GM12892 (cell line): ENCODE measurements around the gene GNAI2.

Experiments
- POLR2A ChIP-seq: IDR thresholded peaks from 2 replicates; pipeline ENCODE4 v1.6.1; 2011; ENCODE audit warnings: low read depth, low read length, control low read depth
- POLR2AphosphoS5 ChIP-seq: IDR thresholded peaks from 2 replicates; pipeline ENCODE4 v1.6.1; 2011; ENCODE audit warnings: low read depth, low read length, control low read depth

- TF ChIP-seq POLR2AphosphoS5, result no peak
- no peak for TF ChIP-seq POLR2A
Measured at GRCh38 chr3:50266017-50266416, 30.0 kb downstream of the GNAI2 start.
